Activated CD8-positive, alpha-beta memory T cell treated with anti-CD3 and anti-CD28 coated beads, Interleukin-2, amount 50 U/mL, for 24 hours (primary cell): ENCODE results near the gene SLC13A5.
"Not testable (repeated sequence)": the region's sequence is repeated elsewhere in the genome, so short reads cannot be mapped to it uniquely, and the experiment has no call there.

ENCODE experiments used
- DNase-seq: peaks from one replicate; pipeline ENCODE4 v3.0.0-alpha.2; 2020; ENCODE audit errors: extremely low read depth

Gene SLC13A5

GRCh38 chr17:6713130-6713917 is at the start of gene SLC13A5:
SLC13A5 (minus strand) TSS chr17:6713369; CDS start chr17:6713333, 36 bp downstream.
- no peak for DNase-seq

GRCh38 chr17:6761779-6762178 is 48.6 kb upstream of the SLC13A5 start:
- DNase-seq, result no peak

- no peak for DNase-seq
These were observed 44.6 kb upstream of the SLC13A5 start for GRCh38 chr17:6757747-6758146.

GRCh38 chr17:6756425-6757031 is 43.4 kb upstream of the SLC13A5 start:
- DNase-seq, result no peak

- DNase-seq, result no peak
These were observed 42.6 kb upstream of the SLC13A5 start, which contains the start of gene XAF1 for GRCh38 chr17:6755731-6756184. XAF1 (plus strand) TSS chr17:6756046; CDS start chr17:6756079, 33 bp downstream.

- DNase-seq, result no peak
These were observed 42.1 kb upstream of the SLC13A5 start for GRCh38 chr17:6755281-6755680.

- DNase-seq, result no peak
These were observed 40.4 kb upstream of the SLC13A5 start for GRCh38 chr17:6753546-6753945.

- DNase-seq, result no peak
These were observed 39.9 kb upstream of the SLC13A5 start for GRCh38 chr17:6753006-6753445.

- no peak for DNase-seq
These were observed 39.1 kb upstream of the SLC13A5 start for GRCh38 chr17:6752068-6752909.

GRCh38 chr17:6749519-6749918 is 36.4 kb upstream of the SLC13A5 start:
- no peak for DNase-seq

- no peak for DNase-seq
These were observed 35.4 kb upstream of the SLC13A5 start for GRCh38 chr17:6748617-6749016.

- not testable (repeated sequence) for DNase-seq
These were observed 33.5 kb upstream of the SLC13A5 start for GRCh38 chr17:6746665-6747064.

GRCh38 chr17:6729531-6729930 is 16.4 kb upstream of the SLC13A5 start:
- no peak for DNase-seq

GRCh38 chr17:6724009-6724408 is 10.8 kb upstream of the SLC13A5 start:
- no peak for DNase-seq

GRCh38 chr17:6721744-6722143 is 8.6 kb upstream of the SLC13A5 start:
- DNase-seq, result no peak

- no peak for DNase-seq
These were observed 3.6 kb upstream of the SLC13A5 start for GRCh38 chr17:6716736-6717135.

- no peak for DNase-seq
These were observed 1.2 kb upstream of the SLC13A5 start for GRCh38 chr17:6714315-6714874.

- no peak for DNase-seq
These were observed 726 bp upstream of the SLC13A5 start for GRCh38 chr17:6713918-6714271.

GRCh38 chr17:6712854-6713129 is 377 bp downstream of the SLC13A5 start:
- no peak for DNase-seq

- no peak for DNase-seq
These were observed 913 bp downstream of the SLC13A5 start for GRCh38 chr17:6712058-6712853.

GRCh38 chr17:6711681-6712057 is 1.5 kb downstream of the SLC13A5 start:
- no peak for DNase-seq
